IMR-90 (cell line): ENCODE measurements around the gene PTGR2. TPM values are rescaled to one million over a fixed set of nuclear protein-coding genes. Genes with fewer than 3 reads are reported as not detected.

Experiments
- ATAC-seq: fragments of 200-7000 bp; cut with Tn5 transposase; 2 replicates; pipeline ENCODE4 v1.9.1; 2020; ENCODE audit warnings: low read depth, mild to moderate bottlenecking, moderate library complexity
- BruUV-seq: library from RNA; stranded (reverse); fragments of 400-500 nt; replicated peaks from 2 replicates; lab custom pipeline; 2021; lab: Mats Ljungman, UMichigan
- CTCF ChIA-PET: fragments of 300-600 bp; formaldehyde crosslinking; extraction: SDS; loops from one replicate; lab custom pipeline; 2021; ENCODE audit warnings: antibody characterized with exemption; lab: Yijun Ruan, JAX
- POLR2A ChIA-PET: fragments of 300-600 bp; sonication (Branson Sonifier 250); formaldehyde crosslinking; loops from one replicate; lab custom pipeline; 2022; ENCODE audit warnings: antibody characterized with exemption; ENCODE audit not compliant: unreplicated experiment; lab: Charles Lee
- DNase-seq: peaks from one replicate; pipeline ENCODE4 v3.0.0; 2013
- H2AFZ ChIP-seq: replicated peaks from 2 replicates; pipeline ENCODE3; 2013; ENCODE audit warnings: low read length, mild to moderate bottlenecking; ENCODE audit not compliant: poor library complexity
- H2AK5ac ChIP-seq: 2 replicates; pipeline ENCODE4 v1.6.1; 2013; ENCODE audit warnings: low read depth, low read length, inconsistent platforms
- H2AK9ac ChIP-seq: replicated peaks from 2 replicates; pipeline ENCODE3; 2013; ENCODE audit warnings: mild to moderate bottlenecking, low read depth, low read length, moderate library complexity; ENCODE audit not compliant: poor library complexity
- H2BK120ac ChIP-seq: 2 replicates; pipeline ENCODE4 v1.6.1; 2013; ENCODE audit warnings: low read depth, low read length, inconsistent platforms
- H2BK15ac ChIP-seq: 3 replicates; pipeline ENCODE4 v1.6.1; 2013; ENCODE audit warnings: low read depth, low read length, inconsistent platforms
- H2BK20ac ChIP-seq: 2 replicates; pipeline ENCODE4 v1.6.1; 2013; ENCODE audit warnings: low read depth, mild to moderate bottlenecking, inconsistent platforms, low read length, moderate library complexity
- H2BK5ac ChIP-seq: 2 replicates; pipeline ENCODE4 v1.6.1; 2013; ENCODE audit warnings: mild to moderate bottlenecking, low read depth, low read length, inconsistent platforms; ENCODE audit not compliant: poor library complexity, severe bottlenecking
- H3K14ac ChIP-seq: replicated peaks from 2 replicates; pipeline ENCODE4 v1.6.1; 2013; ENCODE audit warnings: low read depth, low read length, inconsistent platforms
- H3K18ac ChIP-seq: 2 replicates; pipeline ENCODE4 v1.6.1; 2013; ENCODE audit warnings: low read depth, low read length, control low read depth
- H3K23ac ChIP-seq: 2 replicates; pipeline ENCODE4 v1.6.1; 2013; ENCODE audit warnings: low read depth, low read length, inconsistent platforms
- H3K27ac ChIP-seq: 2 replicates; pipeline ENCODE4 v1.5.1; 2013; ENCODE audit warnings: mild to moderate bottlenecking, control low read depth, low read length; ENCODE audit not compliant: insufficient read depth
- H3K27me3 ChIP-seq: 2 replicates; pipeline ENCODE4 v1.6.1; 2013; ENCODE audit warnings: low read length; ENCODE audit not compliant: control insufficient read depth, insufficient read depth
- H3K36me3 ChIP-seq: 2 replicates; pipeline ENCODE4 v1.6.1; 2013; ENCODE audit warnings: low read length, mixed read lengths; ENCODE audit not compliant: control insufficient read depth, insufficient read depth
- H3K4ac ChIP-seq: 2 replicates; pipeline ENCODE4 v1.6.1; 2013; ENCODE audit warnings: low read depth, low read length, inconsistent platforms
- H3K4me1 ChIP-seq: 2 replicates; pipeline ENCODE4 v1.6.1; 2013; ENCODE audit warnings: low read length, mixed read lengths; ENCODE audit not compliant: control insufficient read depth, insufficient read depth
- H3K4me2 ChIP-seq: 2 replicates; pipeline ENCODE4 v1.6.1; 2013; ENCODE audit warnings: low read depth, mild to moderate bottlenecking, control low read depth, low read length, moderate library complexity
- H3K4me3 ChIP-seq: 2 replicates; pipeline ENCODE4 v1.5.1; 2013; ENCODE audit warnings: low read depth, mild to moderate bottlenecking, control low read depth, low read length, moderate library complexity; ENCODE audit not compliant: insufficient read depth
- H3K56ac ChIP-seq: 2 replicates; pipeline ENCODE4 v1.6.1; 2013; ENCODE audit warnings: low read length, inconsistent platforms; ENCODE audit not compliant: insufficient read depth; ENCODE audit errors: extremely low read depth
- H3K79me1 ChIP-seq, 2 experiments: 2 replicates each; pipeline ENCODE4 v1.6.1; 2013; ENCODE audit warnings: low read length in 2 of 2, inconsistent platforms in 1 of 2, low read depth in 1 of 2
- H3K9ac ChIP-seq: 2 replicates; pipeline ENCODE4 v1.6.1; 2013; ENCODE audit warnings: low read depth, low read length, control low read depth
- H3K9me1 ChIP-seq: 2 replicates; pipeline ENCODE4 v1.6.1; 2013; ENCODE audit warnings: low read length, inconsistent platforms; ENCODE audit not compliant: insufficient read depth
- H3K9me3 ChIP-seq: 2 replicates; pipeline ENCODE4 v1.6.1; 2013; ENCODE audit warnings: low read length; ENCODE audit not compliant: control insufficient read depth, insufficient read depth
- H4K20me1 ChIP-seq: 2 replicates; pipeline ENCODE4 v1.6.1; 2013; ENCODE audit warnings: low read length, inconsistent platforms; ENCODE audit not compliant: insufficient read depth
- H4K5ac ChIP-seq: 2 replicates; pipeline ENCODE4 v1.6.1; 2013; ENCODE audit warnings: mild to moderate bottlenecking, low read depth, low read length, control low read depth
- H4K8ac ChIP-seq, 2 experiments: 2 replicates each; pipeline ENCODE4 v1.6.1; 2013; ENCODE audit warnings: low read depth in 2 of 2, low read length in 2 of 2, control low read depth in 1 of 2, inconsistent platforms in 1 of 2
- H4K91ac ChIP-seq: 2 replicates; pipeline ENCODE4 v1.6.1; 2013; ENCODE audit warnings: low read depth, low read length, inconsistent platforms; ENCODE audit not compliant: insufficient read depth
- BHLHE40 ChIP-seq: fragments of 150-350 bp; IDR thresholded peaks from 2 replicates; pipeline ENCODE4 v1.6.1; 2016; ENCODE audit warnings: mild to moderate bottlenecking, low read depth, low read length
- CEBPB ChIP-seq: IDR thresholded peaks from 2 replicates; pipeline ENCODE4 v1.6.1; 2012; ENCODE audit warnings: low read depth, low read length, improper control_type of control experiment
- CHD1 ChIP-seq: IDR thresholded peaks from 2 replicates; pipeline ENCODE4 v1.6.1; 2012; ENCODE audit warnings: low read depth, low read length, improper control_type of control experiment
- ELK1 ChIP-seq: fragments of 150-350 bp; IDR thresholded peaks from 2 replicates; pipeline ENCODE4 v1.6.1; 2016; ENCODE audit warnings: low read depth, mild to moderate bottlenecking, low read length, moderate library complexity, borderline replicate concordance
- FOS ChIP-seq: fragments of 150-350 bp; IDR thresholded peaks from 2 replicates; pipeline ENCODE4 v1.6.1; 2016; ENCODE audit warnings: low read depth, low read length
- MAFK ChIP-seq: IDR thresholded peaks from 2 replicates; pipeline ENCODE4 v1.6.1; 2012; ENCODE audit warnings: low read depth, low read length, improper control_type of control experiment
- MXI1 ChIP-seq: IDR thresholded peaks from 2 replicates; pipeline ENCODE4 v1.6.1; 2012; ENCODE audit warnings: low read depth, mild to moderate bottlenecking, low read length, moderate library complexity, borderline replicate concordance
- RAD21 ChIP-seq: IDR thresholded peaks from 2 replicates; pipeline ENCODE4 v1.6.1; 2012; ENCODE audit warnings: low read length, improper control_type of control experiment
- RCOR1 ChIP-seq: IDR thresholded peaks from 2 replicates; pipeline ENCODE4 v1.6.1; 2012; ENCODE audit warnings: mild to moderate bottlenecking, low read length, improper control_type of control experiment; ENCODE audit not compliant: insufficient replicate concordance
- RFX5 ChIP-seq: IDR thresholded peaks from 2 replicates; pipeline ENCODE4 v1.8.0; 2012; ENCODE audit warnings: low read depth, mild to moderate bottlenecking, low read length, moderate library complexity
- SMC3 ChIP-seq: fragments of 150-350 bp; IDR thresholded peaks from 2 replicates; pipeline ENCODE4 v1.6.1; 2016; ENCODE audit warnings: low read depth, mild to moderate bottlenecking, antibody characterized with exemption, low read length, moderate library complexity
- USF2 ChIP-seq: fragments of 150-350 bp; IDR thresholded peaks from 2 replicates; pipeline ENCODE4 v1.6.1; 2017; ENCODE audit warnings: mild to moderate bottlenecking, antibody characterized with exemption, low read length, low read depth
- WGBS, 2 experiments: methylation state at CpG; one replicate each; pipeline versions ENCODE4 v1.1.5 to v1.1.7; 2013; ENCODE audit warnings: missing lambda C conversion rate in 2 of 2; ENCODE audit not compliant: insufficient read length in 1 of 2; ENCODE audit errors: extremely low coverage in 2 of 2; 5-methylcytosine and 5-hydroxymethylcytosine counted together
- dilution Hi-C: fragments of 300-500 bp; cut with HindIII; formaldehyde crosslinking; loops from one replicate; pipeline ENCODE4 v1.14.3; 2018; ENCODE audit warnings: low sequenced_read_pairs; ENCODE audit not compliant: unreplicated experiment
- in situ Hi-C: fragments of 300-500 bp; cut with MboI; formaldehyde crosslinking; loops from 3 replicates; pipeline ENCODE4 v1.14.3; 2019; ENCODE audit warnings: low sequenced_read_pairs, inconsistent platforms, mixed read lengths
- intact Hi-C: fragments of 100-400 bp; cut with micrococcal nuclease; formaldehyde crosslinking; loops from 2 replicates; pipeline ENCODE4 v1.10.0; 2022
- polyA plus RNA-seq, 3 experiments: library from polyadenylated mRNA; depleted of rRNA; stranded (reverse); fragments of >200 nt; gene quantifications; 2 replicates each; pipeline ENCODE4 v1.2.3, GENCODE V29; 2012; ENCODE audit warnings: low replicate concordance in 1 of 3
- total RNA-seq: library from RNA; depleted of rRNA; stranded (reverse); fragments of >200 nt; gene quantifications from 2 replicates; pipeline ENCODE4 v1.2.3, GENCODE V29; 2012

PTGR2 gene
- total and polyA plus RNA-seq, 2 of the 4 experiments (the other 2 are of a cell fraction): 1.3 to 3.2 TPM

GRCh38 chr14:73878436-73878835 lies 26.8 kb downstream of the PTGR2 start:
- no peak overlapping the region for H3K4ac ChIP-seq
- in situ Hi-C loops (no loop called here), intact Hi-C loops (no loop called here), dilution Hi-C loops (no loop called here)
- H4K5ac ChIP-seq: no peak overlapping the region
- H3K27me3 ChIP-seq: no peaks in the 10 kb centered on the region
- BruUV-seq: no TSS peak
- no peak overlapping the region for H3K27ac ChIP-seq
- H4K20me1 ChIP-seq: no peaks in the 10 kb centered on the region
- H3K4me2 ChIP-seq: no peak overlapping the region
- H3K9me1 ChIP-seq: 0 out of 2 replicates have a peak, but pooled peaks cover 2% of the 10 kb centered on the region
- no peak overlapping the region for H2BK120ac ChIP-seq
- no peak overlapping the region for H3K4me3 ChIP-seq
- no peak overlapping the region for H2BK20ac ChIP-seq
- no peak overlapping the region for H3K9ac ChIP-seq
- no peak overlapping the region for H4K8ac ChIP-seq
- H4K91ac ChIP-seq: no peak overlapping the region
- H2BK15ac ChIP-seq: no peak overlapping the region
- H3K56ac ChIP-seq: no peak overlapping the region
- DNase-seq (peak; percentile 92), ATAC-seq (peak; percentile 84)
- POLR2A ChIA-PET: no interaction called here
- no peak overlapping the region for H3K14ac ChIP-seq
- H2BK5ac ChIP-seq: no peak overlapping the region
- no peaks in the 10 kb centered on the region for H3K36me3 ChIP-seq
- no peak overlapping the region for H3K18ac ChIP-seq
- H3K23ac ChIP-seq: no peak overlapping the region
- H2AK5ac ChIP-seq: no peak overlapping the region
- H2AFZ ChIP-seq: no peak overlapping the region
- TF ChIP-seq RCOR1: peak; percentile 79
- TF ChIP-seq CEBPB: no peak
- TF ChIP-seq ELK1: no peak
- no peak for TF ChIP-seq USF2
- no peak for TF ChIP-seq MXI1
- TF ChIP-seq MAFK: no peak
- TF ChIP-seq BHLHE40: peak; percentile 61
- TF ChIP-seq CHD1: no peak
- no peak for TF ChIP-seq RFX5
- TF ChIP-seq FOS: peak; percentile 90
- TF ChIP-seq SMC3: no peak
- TF ChIP-seq RAD21: no peak
- no peaks in the 10 kb centered on the region for H3K79me1 ChIP-seq
- WGBS, 2 experiments: 17% methylated on average over 1 of the region's 6 CpGs; no CpG with 5 or more reads in 1 of the 2 experiments
- H3K9me3 ChIP-seq: no peaks in the 10 kb centered on the region
- CTCF ChIA-PET: no interaction called here
- no peak overlapping the region for H2AK9ac ChIP-seq
- H3K4me1 ChIP-seq: peaks cover 4% of the 10 kb centered on the region; the same call in 1 of the 2 replicates
